HepG2 (cell line): ENCODE results near the gene GHR. TPM values are rescaled to one million over a fixed set of nuclear protein-coding genes. Genes with fewer than 3 reads are reported as not detected.

Experiments
- ATAC-seq: fragments of 200-7000 bp; cut with Tn5 transposase; 3 replicates; pipeline ENCODE4 v1.9.1; 2020; ENCODE audit warnings: mild to moderate bottlenecking, moderate library complexity
- BruUV-seq: library from RNA; stranded (reverse); fragments of 400-500 nt; replicated peaks from 2 replicates; lab custom pipeline; 2021; lab: Mats Ljungman, UMichigan
- CTCF ChIA-PET: fragments of 300-600 bp; formaldehyde crosslinking; extraction: SDS; loops from one replicate; lab custom pipeline; 2021; ENCODE audit warnings: low total read pairs, inconsistent platforms, low intra/inter-chr PET ratio; lab: Yijun Ruan, JAX
- POLR2A ChIA-PET: fragments of 350-600 bp; sonication (Branson Sonifier 250); formaldehyde crosslinking; loops from one replicate; lab custom pipeline; 2020; ENCODE audit warnings: antibody characterized with exemption, inconsistent platforms; lab: Yijun Ruan, JAX
- DNase-seq: peaks from one replicate; pipeline ENCODE4 v3.0.0-alpha.2; 2015; ENCODE audit warnings: low spot score
- FAIRE-seq: peaks from 3 replicates; lab custom pipeline; 2011; peaks lifted over from hg19 to GRCh38; lab: Jason Lieb, UNC
- H2AFZ ChIP-seq: one replicate; pipeline ENCODE4 v1.6.1; 2011; ENCODE audit warnings: low read length, inconsistent platforms
- H3K27ac ChIP-seq: fragments of 300-600 bp; 3 replicates; pipeline ENCODE4 v1.8.0; 2011; ENCODE audit warnings: mixed run types, mild to moderate bottlenecking, mixed read lengths, low read length, inconsistent platforms; ENCODE audit not compliant: insufficient read depth; ENCODE audit errors: extremely low read length
- H3K27me3 ChIP-seq, 2 experiments: fragments of 200-600 bp in 1 of 2; 2 replicates in 1 of 2; 3 replicates in 1 of 2; pipeline versions ENCODE4 v1.6.0 to v1.8.0; 2011; ENCODE audit warnings: low read length in 2 of 2, mild to moderate bottlenecking in 2 of 2, moderate library complexity in 2 of 2, inconsistent platforms in 1 of 2; ENCODE audit not compliant: insufficient read depth in 2 of 2, control insufficient read depth in 1 of 2
- H3K36me3 ChIP-seq, 2 experiments: fragments of 200-600 bp in 1 of 2; replicated peaks in 1 of 2; 2 replicates in 1 of 2; 3 replicates in 1 of 2; pipeline versions ENCODE4 v1.5.1 to v1.8.0; 2011; ENCODE audit warnings: low read length in 2 of 2, inconsistent platforms in 1 of 2; ENCODE audit not compliant: insufficient read depth in 2 of 2, control insufficient read depth in 1 of 2
- H3K4me1 ChIP-seq: 2 replicates; pipeline ENCODE4 v1.5.1; 2012; ENCODE audit warnings: low read length, inconsistent platforms; ENCODE audit not compliant: insufficient read depth
- H3K4me2 ChIP-seq: 2 replicates; pipeline ENCODE4 v1.6.0; 2011; ENCODE audit warnings: low read depth, low read length, inconsistent platforms
- H3K4me3 ChIP-seq, 3 experiments: fragments of 200-600 bp in 1 of 3; sonication (generic), shearing (Covaris generic) in 1 of 3; replicated peaks in 1 of 3; 2 replicates each; pipeline ENCODE4 v1.5.1; 2011 to 2016; ENCODE audit warnings: low read length in 3 of 3, inconsistent platforms in 2 of 3, low read depth in 2 of 3, mild to moderate bottlenecking in 2 of 3, control low read depth in 1 of 3, mixed read lengths in 1 of 3; ENCODE audit not compliant: insufficient read depth in 1 of 3
- H3K79me2 ChIP-seq: one replicate; pipeline ENCODE4 v1.6.1; 2011; ENCODE audit warnings: low read length, inconsistent platforms; ENCODE audit not compliant: insufficient read depth
- H3K9ac ChIP-seq: 2 replicates; pipeline ENCODE4 v1.6.0; 2011; ENCODE audit warnings: mild to moderate bottlenecking, low read depth, low read length, inconsistent platforms; ENCODE audit not compliant: insufficient read depth
- H3K9me3 ChIP-seq: 2 replicates; pipeline ENCODE4 v1.5.1; 2012; ENCODE audit warnings: mild to moderate bottlenecking, low read length
- H4K20me1 ChIP-seq: 2 replicates; pipeline ENCODE4 v1.6.0; 2011; ENCODE audit warnings: inconsistent platforms, mild to moderate bottlenecking, low read length, moderate library complexity; ENCODE audit not compliant: insufficient read depth
- PHF5A ChIP-seq: IDR thresholded peaks from one replicate; pipeline ENCODE4 v1.6.1; 2018; ENCODE audit warnings: low read depth, missing genetic modification reagents; ENCODE audit not compliant: unreplicated experiment
- POLR2A ChIP-seq, 2 experiments: IDR thresholded peaks; 2 replicates each; pipeline ENCODE4 v1.6.1; 2011; ENCODE audit warnings: low read depth in 2 of 2, low read length in 2 of 2, mild to moderate bottlenecking in 1 of 2, moderate library complexity in 1 of 2; ENCODE audit not compliant: insufficient read depth in 1 of 2
- RNF219 ChIP-seq: sonication (generic); formaldehyde crosslinking; IDR thresholded peaks from 2 replicates; pipeline ENCODE4 v1.5.0; 2020; ENCODE audit warnings: mild to moderate bottlenecking, missing genetic modification reagents
- ZNF382 ChIP-seq: sonication (generic); formaldehyde crosslinking; IDR thresholded peaks from 2 replicates; pipeline ENCODE4 v1.5.0; 2020; ENCODE audit warnings: missing genetic modification reagents, mild to moderate bottlenecking, borderline replicate concordance
- ZNF468 ChIP-seq: sonication (generic); formaldehyde crosslinking; IDR thresholded peaks from 2 replicates; pipeline ENCODE4 v1.8.0; 2022; ENCODE audit warnings: mild to moderate bottlenecking, moderate library complexity, missing genetic modification reagents
- ZNF746 ChIP-seq: sonication (generic); formaldehyde crosslinking; IDR thresholded peaks from 2 replicates; pipeline ENCODE4 v1.8.0; 2022; ENCODE audit warnings: mild to moderate bottlenecking, missing genetic modification reagents
- ZNF747 ChIP-seq: sonication (generic); formaldehyde crosslinking; IDR thresholded peaks from 2 replicates; pipeline ENCODE4 v1.8.1; 2023; ENCODE audit warnings: missing genetic modification reagents, mild to moderate bottlenecking, borderline replicate concordance
- ZNF83 ChIP-seq: sonication (generic); formaldehyde crosslinking; IDR thresholded peaks from 2 replicates; pipeline ENCODE4 v1.4.0; 2020; ENCODE audit warnings: missing genetic modification reagents, mild to moderate bottlenecking, borderline replicate concordance
- ZSCAN22 ChIP-seq: sonication (generic); formaldehyde crosslinking; IDR thresholded peaks from 2 replicates; pipeline ENCODE4 v1.4.0; 2020; ENCODE audit warnings: mild to moderate bottlenecking, missing genetic modification reagents
- WGBS: methylation state at CpG from one replicate; pipeline ENCODE4 v1.1.6; 2017; ENCODE audit warnings: low lambda C conversion rate; 5-methylcytosine and 5-hydroxymethylcytosine counted together
- in situ Hi-C: cut with HindIII; loops from 2 replicates; pipeline ENCODE4 v1.10.0; 2017; ENCODE audit warnings: low pct_unique_long_range_greater_than_20kb; ENCODE audit not compliant: extremely low pct_ligation_motif_present
- intact Hi-C: fragments of 100-400 bp; cut with micrococcal nuclease; formaldehyde crosslinking; loops from one replicate; pipeline ENCODE4 v1.10.0; 2022; ENCODE audit not compliant: unreplicated experiment
- polyA plus RNA-seq, 8 experiments: library from polyadenylated mRNA; depleted of rRNA in 3 of 8; stranded (reverse) in 7 of 8; unstranded in 1 of 8; fragments of >200 nt; fragmentation: Illumina TruSeq in 4 of 8; extraction: Trizol in 4 of 8; gene quantifications; 2 replicates each; pipeline versions ENCODE4 v1.2.1 to v1.2.3, GENCODE V29; 2011 to 2016; ENCODE audit warnings: low read depth in 4 of 8, missing spikeins in 1 of 8, mixed read lengths in 1 of 8; ENCODE audit not compliant: insufficient read depth in 1 of 8
- total RNA-seq, 5 experiments: library from RNA; depleted of rRNA; stranded (reverse); fragments of >200 nt; fragmentation: Illumina TruSeq; extraction: Trizol; gene quantifications; 2 replicates each; pipeline ENCODE4 v1.2.3, GENCODE V29; 2016; ENCODE audit warnings: low read depth in 1 of 5

GHR gene
- total and polyA plus RNA-seq, 2 of the 13 experiments (the other 11 are each of a cell fraction or from before 2014, with no cell fraction given), result 0.07 TPM; not detected in 1

GRCh38 chr5:42490831-42491230, 67.6 kb downstream of the GHR start:
- TF ChIP-seq ZNF468 (CRISPR knock-in tag) (no peak), ZNF83 (CRISPR knock-in tag) (no peak), PHF5A (no peak), ZSCAN22 (CRISPR knock-in tag) (no peak), ZNF746 (no peak), POLR2A (IDR thresholded peaks at IDR 0.05; ENCODE audit: insufficient read depth in 1 of 2, low read depth in 2 of 2, low read length in 2 of 2) (no peak), RNF219 (no peak), ZNF382 (no peak), ZNF747 (CRISPR knock-in tag) (no peak)
- WGBS, result 41% methylated on average over 2 of the region's 2 CpGs
- Histone ChIP-seq H3K4me1 (no peaks in the 10 kb centered on the region), H3K36me3 (no peaks in the 10 kb centered on the region), H3K4me3 (no peak overlapping the region), H4K20me1 (no peaks in the 10 kb centered on the region), H3K9me3 (no peaks in the 10 kb centered on the region), H3K4me2 (no peak overlapping the region), H3K27ac (no peak overlapping the region), H2AFZ (no peak overlapping the region), H3K9ac (no peak overlapping the region), H3K27me3 (no peaks in the 10 kb centered on the region; a peak in 1 of 5 replicates), H3K79me2 (no peaks in the 10 kb centered on the region)
- in situ Hi-C loops, result no loop called here
- ChIA-PET CTCF (no interaction called here), POLR2A (no interaction called here)
- FAIRE-seq (no peak), DNase-seq (no peak), ATAC-seq (no peak)
- intact Hi-C loops, result no loop called here
- BruUV-seq, result no TSS peak
